ENCODE measurements around the gene ARHGAP1.
"Not testable (repeated sequence)": the region's sequence is repeated elsewhere in the genome, so short reads cannot be mapped to it uniquely, and the experiment has no call there.

Gene ARHGAP1

GRCh38 chr11:46723359-46723680, 22.9 kb upstream of the ARHGAP1 start:
- no peak overlapping the region for H3K4me3 ChIP-seq (ENCODE audit: low read depth, low read length)
- no peak for TF ChIP-seq CTCF (IDR thresholded peaks at IDR 0.05; ENCODE audit: low read depth, low read length, missing control alignments)
- DNase-seq (ENCODE audit: low read depth), result no peak

GRCh38 chr11:46722566-46723358, 22.3 kb upstream of the ARHGAP1 start:
- no peak overlapping the region for H3K4me3 ChIP-seq (ENCODE audit: low read depth, low read length)
- no peak for DNase-seq (ENCODE audit: low read depth)
- no peak for TF ChIP-seq CTCF (IDR thresholded peaks at IDR 0.05; ENCODE audit: low read depth, low read length, missing control alignments)

- TF ChIP-seq CTCF (IDR thresholded peaks at IDR 0.05; ENCODE audit: low read depth, low read length, missing control alignments), result no peak
- H3K4me3 ChIP-seq (ENCODE audit: low read depth, low read length), result no peak overlapping the region
- DNase-seq (ENCODE audit: low read depth), result no peak
These were observed 20.9 kb upstream of the ARHGAP1 start for GRCh38 chr11:46721286-46721685.

- DNase-seq (ENCODE audit: low read depth), result no peak
- no peak overlapping the region for H3K4me3 ChIP-seq (ENCODE audit: low read depth, low read length)
- TF ChIP-seq CTCF (IDR thresholded peaks at IDR 0.05; ENCODE audit: low read depth, low read length, missing control alignments), result no peak
These were observed 19.3 kb upstream of the ARHGAP1 start for GRCh38 chr11:46719543-46720218.

GRCh38 chr11:46719048-46719542, 18.7 kb upstream of the ARHGAP1 start, which contains the start of gene F2:
Gene F2, plus strand, starts transcription at chr11:46719213. Its CDS starts 23 bp downstream, at chr11:46719236.
- no peak for TF ChIP-seq CTCF (IDR thresholded peaks at IDR 0.05; ENCODE audit: low read depth, low read length, missing control alignments)
- DNase-seq (ENCODE audit: low read depth), result no peak
- H3K4me3 ChIP-seq (ENCODE audit: low read depth, low read length), result no peak within 1 kb of the TSS

- no peak for TF ChIP-seq CTCF (IDR thresholded peaks at IDR 0.05; ENCODE audit: low read depth, low read length, missing control alignments)
- H3K4me3 ChIP-seq (ENCODE audit: low read depth, low read length), result no peak overlapping the region
- DNase-seq (ENCODE audit: low read depth), result no peak
These were observed 18.0 kb upstream of the ARHGAP1 start for GRCh38 chr11:46718155-46719019.

GRCh38 chr11:46717825-46718154, 17.4 kb upstream of the ARHGAP1 start:
- not testable (repeated sequence) for H3K4me3 ChIP-seq (ENCODE audit: low read depth, low read length)

More at GRCh38 chr11:46717825-46718154, 17.4 kb upstream of the ARHGAP1 start:
- DNase-seq (ENCODE audit: low read depth), result not testable (repeated sequence)

All from GM12864 (cell line).